Right atrium auricular region (tissue), 2 donors: Measurements from ENCODE around the gene AFDN. TPM values are rescaled to one million over a fixed set of nuclear protein-coding genes. Genes with fewer than 3 reads are reported as not detected.

Experiments used
- DNase-seq: peaks from one replicate; pipeline ENCODE4 v3.0.0-alpha.2; 2019; ENCODE audit warnings: low spot score
- H3K27ac ChIP-seq, 2 donors: fragments of 200-600 bp; sonication (generic); 1 replicate in 1 of 2; 2 replicates in 1 of 2; pipeline ENCODE4 v1.5.1; 2016 to 2019
- H3K27me3 ChIP-seq, 2 donors: fragments of 200-600 bp; sonication (generic); one replicate each; pipeline versions ENCODE4 v1.5.1 to v1.6.0; 2017 to 2019
- H3K36me3 ChIP-seq: fragments of 200-600 bp; sonication (generic); one replicate; pipeline ENCODE4 v1.5.1; 2016
- H3K4me1 ChIP-seq, 2 donors: fragments of 200-600 bp; sonication (generic); one replicate each; pipeline versions ENCODE4 v1.5.1 to v1.6.0; 2017 to 2019
- H3K4me3 ChIP-seq, 2 donors: fragments of 200-600 bp; sonication (generic); 1 replicate in 1 of 2; 2 replicates in 1 of 2; pipeline ENCODE4 v1.5.1; 2017 to 2019; ENCODE audit warnings: mild to moderate bottlenecking in 1 of 2, moderate library complexity in 1 of 2
- H3K9me3 ChIP-seq, 2 donors: fragments of 200-600 bp; sonication (generic); one replicate each; pipeline ENCODE4 v1.5.1; 2019
- total RNA-seq, 2 donors: library from RNA; depleted of rRNA; stranded (reverse); fragments of >200 nt; gene quantifications; one replicate each; pipeline ENCODE4 v1.1.0, GENCODE V29; 2016
- TF ChIP-seq, protein P1 (sequence below), 2 donors: fragments of 200-600 bp; sonication (generic); IDR thresholded peaks; one replicate each; pipeline ENCODE4 v1.5.1; 2019; ENCODE audit warnings: antibody characterized with exemption in 2 of 2

The AFDN gene
- total RNA-seq, 2 donors from 2014 or later: 51.6 to 51.8 TPM

DNA sequence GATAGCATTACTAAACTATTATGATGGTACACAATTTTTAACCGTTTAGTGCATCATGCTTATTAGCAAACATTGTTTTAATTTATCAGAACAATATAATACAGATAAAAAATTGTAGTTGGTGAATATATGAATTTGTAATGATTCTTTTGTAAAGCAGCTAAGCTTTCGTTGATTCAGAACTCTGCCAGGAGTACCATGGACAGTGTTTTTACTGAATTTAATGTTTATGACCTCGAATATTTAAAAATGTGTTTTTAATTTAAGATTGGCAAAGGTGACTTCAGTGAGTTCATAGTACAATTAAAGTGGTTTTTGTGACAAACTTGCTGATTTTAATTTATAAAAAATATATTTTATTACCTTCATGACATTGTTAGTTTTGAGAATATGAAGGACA is 10.0 kb downstream of the AFDN start:
- Histone ChIP-seq H3K27me3 (no peaks in the 10 kb centered on the region), H3K9me3 (no peaks in the 10 kb centered on the region), H3K36me3 (no peaks in the 10 kb centered on the region), H3K4me1 (peaks cover 0 to 39% of the 10 kb centered on the region in 2 donors), H3K27ac (no peak overlapping the region), H3K4me3 (no peak overlapping the region)
- no peak for DNase-seq
- TF ChIP-seq, protein P1, sequence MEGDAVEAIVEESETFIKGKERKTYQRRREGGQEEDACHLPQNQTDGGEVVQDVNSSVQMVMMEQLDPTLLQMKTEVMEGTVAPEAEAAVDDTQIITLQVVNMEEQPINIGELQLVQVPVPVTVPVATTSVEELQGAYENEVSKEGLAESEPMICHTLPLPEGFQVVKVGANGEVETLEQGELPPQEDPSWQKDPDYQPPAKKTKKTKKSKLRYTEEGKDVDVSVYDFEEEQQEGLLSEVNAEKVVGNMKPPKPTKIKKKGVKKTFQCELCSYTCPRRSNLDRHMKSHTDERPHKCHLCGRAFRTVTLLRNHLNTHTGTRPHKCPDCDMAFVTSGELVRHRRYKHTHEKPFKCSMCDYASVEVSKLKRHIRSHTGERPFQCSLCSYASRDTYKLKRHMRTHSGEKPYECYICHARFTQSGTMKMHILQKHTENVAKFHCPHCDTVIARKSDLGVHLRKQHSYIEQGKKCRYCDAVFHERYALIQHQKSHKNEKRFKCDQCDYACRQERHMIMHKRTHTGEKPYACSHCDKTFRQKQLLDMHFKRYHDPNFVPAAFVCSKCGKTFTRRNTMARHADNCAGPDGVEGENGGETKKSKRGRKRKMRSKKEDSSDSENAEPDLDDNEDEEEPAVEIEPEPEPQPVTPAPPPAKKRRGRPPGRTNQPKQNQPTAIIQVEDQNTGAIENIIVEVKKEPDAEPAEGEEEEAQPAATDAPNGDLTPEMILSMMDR (IDR thresholded peaks at IDR 0.05): no peak

DNA sequence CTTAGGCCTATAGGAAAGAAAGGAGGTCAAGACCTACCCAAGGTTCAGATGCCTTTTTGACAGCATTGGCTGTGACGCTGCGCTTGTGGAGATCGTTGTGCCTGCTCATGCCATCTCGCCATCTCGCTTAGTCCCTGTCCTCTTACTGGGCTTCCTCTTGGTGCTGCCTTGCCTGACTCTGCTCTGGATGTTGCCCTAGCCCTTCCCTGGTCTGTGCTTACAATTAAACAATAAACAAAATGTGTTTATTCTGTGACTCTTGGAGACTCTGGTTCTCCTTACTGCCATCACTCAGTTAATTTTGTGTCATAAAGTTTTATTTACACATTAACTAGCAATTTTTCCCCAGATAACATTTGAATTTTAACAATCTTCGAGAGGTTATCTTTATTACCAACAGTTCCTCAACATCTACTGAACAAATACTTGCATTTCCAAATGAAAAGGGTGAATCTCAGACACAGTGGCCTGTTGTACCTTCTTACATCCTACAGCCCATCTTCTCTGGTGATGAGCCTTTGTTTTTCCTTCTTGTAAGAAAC is 11.6 kb downstream of the AFDN start:
- Histone ChIP-seq H3K27ac (no peak overlapping the region), H3K4me1 (peaks cover 0 to 26% of the 10 kb centered on the region in 2 donors), H3K9me3 (no peaks in the 10 kb centered on the region)

DNA sequence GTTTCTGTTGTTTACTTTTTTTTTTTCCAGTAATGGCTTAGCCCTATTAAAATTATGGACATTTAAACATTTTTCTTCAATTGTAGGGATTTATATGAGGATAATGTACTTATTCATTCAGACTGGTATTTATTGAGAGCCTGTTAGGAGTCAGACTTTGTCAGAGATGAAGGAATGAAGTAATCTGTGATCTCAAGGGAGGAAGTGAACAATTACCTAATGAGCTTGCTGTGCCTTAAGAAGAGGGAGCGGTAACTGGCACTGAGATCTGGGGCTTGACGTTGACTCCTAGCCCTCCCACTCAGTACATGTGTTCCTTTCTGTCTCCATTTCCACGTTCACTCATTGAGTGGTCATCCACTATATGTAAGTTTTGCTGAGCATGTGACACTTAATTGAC is 12.6 kb downstream of the AFDN start:
- Histone ChIP-seq H3K4me3 (no peak overlapping the region), H3K36me3 (no peaks in the 10 kb centered on the region), H3K4me1 (peaks cover 0 to 24% of the 10 kb centered on the region in 2 donors), H3K27ac (no peak overlapping the region), H3K9me3 (no peaks in the 10 kb centered on the region), H3K27me3 (no peaks in the 10 kb centered on the region)
- TF ChIP-seq, protein P1 (IDR thresholded peaks at IDR 0.05): no peak
- DNase-seq: no peak

More for the DNA sequence above, 11.6 kb downstream of the AFDN start:
- DNase-seq: no peak
- Histone ChIP-seq H3K27me3 (no peaks in the 10 kb centered on the region), H3K36me3 (no peaks in the 10 kb centered on the region), H3K4me3 (no peak overlapping the region)
- TF ChIP-seq, protein P1 (IDR thresholded peaks at IDR 0.05): no peak

DNA sequence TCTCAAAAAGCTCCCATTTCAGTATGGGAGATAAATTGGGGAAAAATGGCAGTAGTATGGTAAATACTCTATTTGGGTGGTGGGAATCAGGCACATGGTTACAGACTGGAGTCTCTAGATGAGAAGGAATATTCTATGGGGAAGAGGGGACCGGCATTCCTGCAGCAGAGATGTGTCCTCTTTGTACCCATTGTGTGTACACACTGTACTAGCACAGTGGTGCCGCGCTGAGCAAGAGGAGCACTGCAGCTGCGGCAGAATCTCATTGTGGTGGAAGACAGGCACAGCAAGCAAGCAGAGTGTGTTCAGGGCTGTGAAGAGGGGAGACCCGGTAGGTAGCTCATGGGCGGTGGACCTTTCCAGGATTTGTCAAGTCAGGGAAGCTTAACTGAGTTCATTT is 13.0 kb downstream of the AFDN start:
- TF ChIP-seq, protein P1 (IDR thresholded peaks at IDR 0.05): no peak
- H3K4me1 ChIP-seq: peaks cover 0 to 24% of the 10 kb centered on the region in 2 donors
- no peak overlapping the region for H3K27ac ChIP-seq
- H3K27me3 ChIP-seq: no peaks in the 10 kb centered on the region
- H3K36me3 ChIP-seq: no peaks in the 10 kb centered on the region
- H3K9me3 ChIP-seq: no peaks in the 10 kb centered on the region
- no peak for DNase-seq
- no peak overlapping the region for H3K4me3 ChIP-seq

DNA sequence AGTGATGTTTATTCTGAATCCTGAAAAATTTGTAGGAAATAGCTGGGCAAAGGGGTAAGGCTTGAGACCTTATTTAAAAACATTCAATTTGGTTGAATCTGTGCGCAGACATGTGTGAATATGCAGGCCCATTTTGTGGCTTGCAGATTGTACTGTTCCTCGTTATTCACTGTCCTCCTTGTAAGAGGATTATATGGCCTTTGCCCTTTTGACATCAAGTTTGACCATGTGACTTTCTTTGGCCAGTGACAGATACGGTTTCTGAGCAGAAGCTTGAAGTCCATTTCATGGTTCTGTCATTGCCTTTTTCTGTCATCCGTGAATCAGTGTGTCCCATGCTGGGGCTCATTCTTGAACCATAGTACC is 13.4 kb downstream of the AFDN start:
- Histone ChIP-seq H3K4me3 (no peak overlapping the region), H3K27ac (no peak overlapping the region), H3K4me1 (peaks cover 0 to 24% of the 10 kb centered on the region in 2 donors), H3K36me3 (no peaks in the 10 kb centered on the region), H3K9me3 (no peaks in the 10 kb centered on the region), H3K27me3 (no peaks in the 10 kb centered on the region)
- DNase-seq: no peak
- TF ChIP-seq, protein P1 (IDR thresholded peaks at IDR 0.05): no peak

DNA sequence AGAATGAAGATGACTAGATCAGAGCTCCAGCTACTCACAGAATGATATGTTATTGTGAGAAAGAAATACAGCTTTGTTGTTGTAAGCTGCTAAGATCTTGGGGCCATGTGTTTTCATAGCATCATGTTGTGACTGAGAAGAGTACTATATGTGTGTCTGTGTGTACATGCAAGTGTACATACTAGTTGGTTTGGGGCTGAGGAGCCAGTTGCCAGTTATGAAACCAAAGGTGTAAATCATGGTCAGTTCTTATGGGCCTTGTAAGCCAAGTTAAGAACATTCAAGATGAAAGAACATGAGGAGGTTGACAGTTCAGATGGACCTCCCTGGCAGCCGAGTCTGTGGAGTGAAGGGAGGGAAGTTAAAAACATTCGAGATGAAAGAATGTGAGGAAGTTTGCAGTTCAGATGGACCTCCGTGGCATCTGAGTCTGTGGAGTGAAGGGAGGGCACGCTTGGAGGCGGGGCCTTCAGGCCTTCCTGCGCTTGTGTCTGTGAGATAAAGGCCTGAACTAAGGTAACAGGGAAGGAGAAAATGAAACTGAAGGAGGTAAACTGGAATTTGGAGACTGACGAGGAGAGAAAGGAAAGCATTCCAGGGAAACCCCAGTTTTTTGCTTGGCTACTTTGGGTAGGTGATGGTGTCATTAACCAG is 13.9 kb downstream of the AFDN start:
- Histone ChIP-seq H3K27ac (no peak overlapping the region), H3K36me3 (no peaks in the 10 kb centered on the region), H3K4me1 (peaks cover 0 to 24% of the 10 kb centered on the region in 2 donors), H3K27me3 (no peaks in the 10 kb centered on the region), H3K9me3 (no peaks in the 10 kb centered on the region), H3K4me3 (no peak overlapping the region)
- DNase-seq: no peak
- TF ChIP-seq, protein P1 (IDR thresholded peaks at IDR 0.05): no peak
